ENCODE results near the gene VPREB3. TPM values are rescaled to one million over a fixed set of nuclear protein-coding genes. Genes with fewer than 3 reads are reported as not detected.

Gene VPREB3
- total RNA-seq, 2 donors from 2014 or later: not detected

- no peak for TF ChIP-seq CTCF (IDR thresholded peaks at IDR 0.05)
- no peak overlapping the region for H3K4me3 ChIP-seq
- DNase-seq (ENCODE audit: low spot score): no peak
- H3K27me3 ChIP-seq: no peaks in the 10 kb centered on the region
- no peaks in the 10 kb centered on the region for H3K9me3 ChIP-seq
- peaks cover 22% of the 10 kb centered on the region for H3K36me3 ChIP-seq
- H3K27ac ChIP-seq: peak overlapping the region in 1 of 2 donors; percentile 37
- peaks cover 0 to 52% of the 10 kb centered on the region in 2 donors for H3K4me1 ChIP-seq
Measured at GRCh38 chr22:23789121-23789520, 34.9 kb upstream of the VPREB3 start.

- H3K4me3 ChIP-seq: peak overlapping the region; percentile 95 to 98
- H3K27me3 ChIP-seq: no peaks in the 10 kb centered on the region
- peaks cover 10% of the 10 kb centered on the region for H3K36me3 ChIP-seq
- no peak for DNase-seq (ENCODE audit: low spot score)
- peak overlapping the region; percentile 100 for H3K27ac ChIP-seq
- H3K4me1 ChIP-seq: peaks cover 0 to 52% of the 10 kb centered on the region in 2 donors
- no peak for TF ChIP-seq CTCF (IDR thresholded peaks at IDR 0.05)
- H3K9me3 ChIP-seq: no peaks in the 10 kb centered on the region
Measured at GRCh38 chr22:23787910-23788309, 33.7 kb upstream of the VPREB3 start.

GRCh38 chr22:23787600-23787896 lies 33.3 kb upstream of the VPREB3 start:
- DNase-seq (ENCODE audit: low spot score): no peak

GRCh38 chr22:23786752-23787599 lies 32.8 kb upstream of the VPREB3 start, which contains the start of gene SMARCB1:
SMARCB1 (plus strand) TSS chr22:23786966; CDS start chr22:23787170, 204 bp downstream.
- Histone ChIP-seq H3K4me3 (peak within 1 kb of the TSS; percentile 95 to 98), H3K27ac (peak within 1 kb of the TSS; percentile 100), H3K27me3 (no peaks in the 10 kb centered on the region), H3K36me3 (peaks cover 3% of the 10 kb centered on the region), H3K4me1 (peaks cover 0 to 51% of the 10 kb centered on the region in 2 donors), H3K9me3 (no peaks in the 10 kb centered on the region)
- no peak for TF ChIP-seq CTCF (IDR thresholded peaks at IDR 0.05)
- DNase-seq (ENCODE audit: low spot score): peak; percentile 91

More at GRCh38 chr22:23787600-23787896, 33.3 kb upstream of the VPREB3 start:
- TF ChIP-seq CTCF (IDR thresholded peaks at IDR 0.05): no peak
- H3K36me3 ChIP-seq: peaks cover 8% of the 10 kb centered on the region
- H3K4me3 ChIP-seq: peak overlapping the region; percentile 95 to 98
- peak overlapping the region; percentile 100 for H3K27ac ChIP-seq
- no peaks in the 10 kb centered on the region for H3K9me3 ChIP-seq
- H3K4me1 ChIP-seq: peaks cover 0 to 52% of the 10 kb centered on the region in 2 donors
- no peaks in the 10 kb centered on the region for H3K27me3 ChIP-seq

GRCh38 chr22:23786261-23786710 lies 32.1 kb upstream of the VPREB3 start:
- H3K4me3 ChIP-seq: peak overlapping the region; percentile 95 to 98
- no peak for TF ChIP-seq CTCF (IDR thresholded peaks at IDR 0.05)
- peaks cover 0 to 50% of the 10 kb centered on the region in 2 donors for H3K4me1 ChIP-seq
- no peaks in the 10 kb centered on the region for H3K27me3 ChIP-seq
- no peaks in the 10 kb centered on the region for H3K9me3 ChIP-seq
- no peak for DNase-seq (ENCODE audit: low spot score)
- H3K36me3 ChIP-seq: no peaks in the 10 kb centered on the region
- H3K27ac ChIP-seq: peak overlapping the region; percentile 100

All from right atrium auricular region (tissue), 2 donors.